Measurements from ENCODE around the gene PPP1R1C. TPM values are rescaled to one million over a fixed set of nuclear protein-coding genes. Genes with fewer than 3 reads are reported as not detected.

Gene PPP1R1C
- total and polyA plus RNA-seq, 2 donors from 2014 or later: 2.5 TPM

DNA sequence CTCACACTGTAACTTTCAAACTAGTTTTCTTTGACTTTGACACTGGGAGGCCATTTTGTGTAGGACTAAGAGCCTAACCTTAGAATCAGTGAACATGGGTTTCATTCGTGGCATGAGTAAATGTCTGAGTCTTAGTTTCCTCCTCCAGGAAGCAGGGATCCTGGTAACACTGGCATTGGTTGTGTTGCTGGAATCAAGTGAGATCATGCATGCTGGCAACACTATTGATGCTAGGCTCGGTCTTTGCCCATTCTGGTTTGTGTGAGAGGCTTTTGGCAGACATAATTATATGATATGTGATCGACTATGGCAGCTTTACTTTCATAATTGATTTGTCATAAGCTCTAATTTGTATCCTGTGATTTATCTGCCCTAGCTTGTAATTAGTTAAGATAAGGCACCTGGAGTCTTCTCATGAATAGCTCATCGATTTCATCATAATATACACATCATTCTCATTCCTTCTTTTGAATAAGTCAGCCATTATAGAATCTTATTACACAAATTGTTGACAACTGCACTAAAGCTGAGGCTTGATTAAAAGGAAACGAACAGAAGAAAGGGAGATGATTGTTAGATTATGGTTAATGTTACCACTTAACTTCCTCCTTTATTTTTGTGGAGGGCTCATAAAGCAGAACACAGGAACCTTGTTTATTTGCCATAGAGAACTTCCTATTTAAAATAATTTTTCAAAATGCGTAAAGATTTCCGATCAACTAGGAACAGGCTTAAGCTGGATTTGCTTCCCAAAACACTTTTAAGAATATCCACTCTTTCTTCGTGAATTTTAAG, 12.6 kb downstream of the PPP1R1C start:
- DNase-seq: no peak

DNA sequence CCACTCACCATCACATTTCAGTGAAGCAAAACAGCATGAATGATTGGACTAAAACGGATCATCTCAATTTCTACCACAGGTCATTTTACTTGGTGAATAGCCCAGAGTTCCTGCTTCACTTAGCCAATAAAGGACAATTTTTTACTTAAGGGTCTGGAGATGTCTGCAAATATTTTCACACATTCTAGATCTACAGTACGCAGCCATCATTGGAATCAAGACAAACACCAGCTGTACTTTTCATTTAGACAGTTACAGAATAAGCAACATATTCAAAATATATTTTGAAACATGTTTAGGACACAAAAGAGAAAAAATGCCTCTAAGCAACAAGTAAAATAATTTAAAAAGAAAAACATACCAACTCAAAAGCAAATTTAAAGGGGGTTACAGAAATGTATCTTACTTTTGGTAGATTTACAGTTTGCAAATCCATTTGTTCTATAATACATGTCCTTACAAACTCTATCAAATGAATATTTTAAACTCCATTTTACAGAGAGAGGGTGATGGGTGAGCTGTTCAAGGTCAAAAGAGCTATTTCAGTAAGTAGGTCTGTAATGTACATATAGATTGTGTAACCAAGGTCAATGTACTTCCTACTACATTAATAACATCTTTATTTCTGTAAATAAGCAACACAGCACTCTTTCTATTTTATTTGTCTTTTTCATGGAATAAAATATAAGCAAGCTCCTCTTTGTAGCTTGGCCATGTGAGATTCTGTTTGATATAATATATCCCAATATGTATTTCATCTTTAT, 13.4 kb downstream of the PPP1R1C start:
- Histone ChIP-seq H3K4me3 (ENCODE audit: low read length in 3 of 3) (no peak overlapping the region), H3K9ac (ENCODE audit: low read length in 3 of 3) (no peak overlapping the region), H3K9me3 (ENCODE audit: control insufficient read depth in 2 of 3, insufficient read depth in 1 of 3, low read length in 3 of 3) (no peaks in the 10 kb centered on the region), H3K27me3 (ENCODE audit: control insufficient read depth, insufficient read depth, low read length) (no peaks in the 10 kb centered on the region), H3K4me1 (ENCODE audit: control insufficient read depth in 2 of 3, insufficient read depth in 2 of 3, low read depth in 1 of 3, low read length in 3 of 3) (no peaks in the 10 kb centered on the region), H3K36me3 (ENCODE audit: control insufficient read depth in 2 of 3, insufficient read depth in 3 of 3, low read length in 3 of 3) (no peaks in the 10 kb centered on the region), H3K27ac (ENCODE audit: low read depth in 2 of 2, low read length in 2 of 2) (no peak overlapping the region)
- intact Hi-C loops (cut with DNase I): no loop called here
- FAIRE-seq (no peak), DNase-seq (no peak)
- TF ChIP-seq, protein P1, sequence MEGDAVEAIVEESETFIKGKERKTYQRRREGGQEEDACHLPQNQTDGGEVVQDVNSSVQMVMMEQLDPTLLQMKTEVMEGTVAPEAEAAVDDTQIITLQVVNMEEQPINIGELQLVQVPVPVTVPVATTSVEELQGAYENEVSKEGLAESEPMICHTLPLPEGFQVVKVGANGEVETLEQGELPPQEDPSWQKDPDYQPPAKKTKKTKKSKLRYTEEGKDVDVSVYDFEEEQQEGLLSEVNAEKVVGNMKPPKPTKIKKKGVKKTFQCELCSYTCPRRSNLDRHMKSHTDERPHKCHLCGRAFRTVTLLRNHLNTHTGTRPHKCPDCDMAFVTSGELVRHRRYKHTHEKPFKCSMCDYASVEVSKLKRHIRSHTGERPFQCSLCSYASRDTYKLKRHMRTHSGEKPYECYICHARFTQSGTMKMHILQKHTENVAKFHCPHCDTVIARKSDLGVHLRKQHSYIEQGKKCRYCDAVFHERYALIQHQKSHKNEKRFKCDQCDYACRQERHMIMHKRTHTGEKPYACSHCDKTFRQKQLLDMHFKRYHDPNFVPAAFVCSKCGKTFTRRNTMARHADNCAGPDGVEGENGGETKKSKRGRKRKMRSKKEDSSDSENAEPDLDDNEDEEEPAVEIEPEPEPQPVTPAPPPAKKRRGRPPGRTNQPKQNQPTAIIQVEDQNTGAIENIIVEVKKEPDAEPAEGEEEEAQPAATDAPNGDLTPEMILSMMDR (IDR thresholded peaks at IDR 0.05; ENCODE audit: borderline replicate concordance, extremely low read depth, insufficient read depth): no peak

More for the DNA sequence above, 12.6 kb downstream of the PPP1R1C start:
- H3K4me3 ChIP-seq (ENCODE audit: low read length in 3 of 3): no peak overlapping the region
- H3K9me3 ChIP-seq (ENCODE audit: control insufficient read depth in 2 of 3, insufficient read depth in 1 of 3, low read length in 3 of 3): no peaks in the 10 kb centered on the region
- FAIRE-seq: no peak
- TF ChIP-seq, protein P1 (IDR thresholded peaks at IDR 0.05; ENCODE audit: borderline replicate concordance, extremely low read depth, insufficient read depth): no peak
- no peaks in the 10 kb centered on the region for H3K27me3 ChIP-seq (ENCODE audit: control insufficient read depth, insufficient read depth, low read length)
- H3K9ac ChIP-seq (ENCODE audit: low read length in 3 of 3): no peak overlapping the region
- intact Hi-C loops (cut with DNase I): no loop called here
- H3K4me1 ChIP-seq (ENCODE audit: control insufficient read depth in 2 of 3, insufficient read depth in 2 of 3, low read depth in 1 of 3, low read length in 3 of 3): no peaks in the 10 kb centered on the region
- H3K36me3 ChIP-seq (ENCODE audit: control insufficient read depth in 2 of 3, insufficient read depth in 3 of 3, low read length in 3 of 3): no peaks in the 10 kb centered on the region
- no peak overlapping the region for H3K27ac ChIP-seq (ENCODE audit: low read depth in 2 of 2, low read length in 2 of 2)

DNA sequence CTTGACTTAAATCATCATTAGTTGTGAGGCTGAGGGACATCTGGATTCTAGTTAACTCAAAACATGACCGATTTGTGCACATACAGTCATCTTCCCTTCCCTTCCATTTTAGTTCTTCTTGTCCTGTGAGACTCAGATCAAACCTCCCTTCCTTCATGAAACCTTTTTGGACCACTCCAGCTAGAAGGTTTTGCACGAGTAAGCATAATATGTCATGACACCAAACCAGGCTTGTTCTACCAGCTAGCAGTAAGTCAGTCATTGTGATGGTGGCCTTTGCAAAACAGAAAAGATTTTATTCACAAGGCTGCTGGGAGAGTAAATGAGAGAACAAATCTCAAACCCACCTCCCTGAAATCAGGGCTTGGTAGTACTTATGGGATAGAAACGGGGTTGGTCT, 14.3 kb downstream of the PPP1R1C start:
- H3K36me3 ChIP-seq (ENCODE audit: control insufficient read depth in 2 of 3, insufficient read depth in 3 of 3, low read length in 3 of 3): no peaks in the 10 kb centered on the region
- TF ChIP-seq, protein P1 (IDR thresholded peaks at IDR 0.05; ENCODE audit: borderline replicate concordance, extremely low read depth, insufficient read depth): no peak
- no peaks in the 10 kb centered on the region for H3K9me3 ChIP-seq (ENCODE audit: control insufficient read depth in 2 of 3, insufficient read depth in 1 of 3, low read length in 3 of 3)
- no peak overlapping the region for H3K9ac ChIP-seq (ENCODE audit: low read length in 3 of 3)
- H3K27me3 ChIP-seq (ENCODE audit: control insufficient read depth, insufficient read depth, low read length): no peaks in the 10 kb centered on the region
- H3K4me1 ChIP-seq (ENCODE audit: control insufficient read depth in 2 of 3, insufficient read depth in 2 of 3, low read depth in 1 of 3, low read length in 3 of 3): no peaks in the 10 kb centered on the region
- intact Hi-C loops (cut with DNase I): no loop called here
- no peak overlapping the region for H3K4me3 ChIP-seq (ENCODE audit: low read length in 3 of 3)
- no peak overlapping the region for H3K27ac ChIP-seq (ENCODE audit: low read depth in 2 of 2, low read length in 2 of 2)
- FAIRE-seq (no peak), DNase-seq (no peak)

Measured in kidney (tissue), 14 donors.